H1 (cell line): ENCODE measurements around the gene UBP1. TPM values are rescaled to one million over a fixed set of nuclear protein-coding genes. Genes with fewer than 3 reads are reported as not detected.

Experiments
- CTCF ChIA-PET: fragments of 300-600 bp; sonication (Branson Sonifier 250); formaldehyde crosslinking; loops from one replicate; lab custom pipeline; 2021; ENCODE audit not compliant: partially characterized antibody; lab: Charles Lee
- POLR2A ChIA-PET: fragments of 300-600 bp; sonication (Branson Sonifier 250); formaldehyde crosslinking; loops from one replicate; lab custom pipeline; 2021; ENCODE audit warnings: inconsistent platforms; ENCODE audit not compliant: partially characterized antibody; lab: Charles Lee
- DNase-seq, 2 experiments: peaks; one replicate each; pipeline versions ENCODE4 v3.0.0 to v3.0.0-alpha.2; 2010 to 2022; ENCODE audit warnings: low spot score in 2 of 2, low read depth in 1 of 2, mixed read lengths in 1 of 2
- FAIRE-seq: peaks from 2 replicates; lab custom pipeline; 2011; peaks lifted over from hg19 to GRCh38; lab: Jason Lieb, UNC
- H2AFZ ChIP-seq: 2 replicates; pipeline ENCODE4 v1.8.1; 2012; ENCODE audit warnings: low read length, inconsistent platforms
- H2AK5ac ChIP-seq: 2 replicates; pipeline ENCODE4 v1.6.1; 2013; ENCODE audit warnings: low read depth, low read length
- H2BK120ac ChIP-seq: replicated peaks from 2 replicates; pipeline ENCODE3; 2013; ENCODE audit warnings: low read depth, low read length, inconsistent platforms
- H2BK12ac ChIP-seq: 2 replicates; pipeline ENCODE4 v1.6.1; 2013; ENCODE audit warnings: low read depth, low read length
- H2BK15ac ChIP-seq: 2 replicates; pipeline ENCODE4 v1.6.1; 2013; ENCODE audit warnings: low read length
- H2BK20ac ChIP-seq: 2 replicates; pipeline ENCODE4 v1.6.1; 2013; ENCODE audit warnings: low read length
- H2BK5ac ChIP-seq: 2 replicates; pipeline ENCODE4 v1.6.1; 2013; ENCODE audit warnings: low read depth, low read length
- H3K14ac ChIP-seq: 2 replicates; pipeline ENCODE4 v1.6.1; 2013; ENCODE audit warnings: inconsistent platforms; ENCODE audit not compliant: insufficient read length
- H3K18ac ChIP-seq: 2 replicates; pipeline ENCODE4 v1.6.1; 2013; ENCODE audit warnings: low read length; ENCODE audit errors: extremely low read depth
- H3K23ac ChIP-seq: 2 replicates; pipeline ENCODE4 v1.6.1; 2013; ENCODE audit warnings: inconsistent platforms; ENCODE audit not compliant: insufficient read length
- H3K23me2 ChIP-seq: 2 replicates; pipeline ENCODE4 v1.6.1; 2013; ENCODE audit warnings: low read depth, low read length
- H3K27ac ChIP-seq: 2 replicates; pipeline ENCODE4 v1.6.1; 2011; ENCODE audit warnings: low read depth, low read length, inconsistent platforms
- H3K27me3 ChIP-seq, 4 experiments: replicated peaks in 1 of 4; 1 replicate in 1 of 4; 2 replicates in 3 of 4; pipeline versions ENCODE4 v1.6.1 to v1.8.1; 2011 to 2013; ENCODE audit warnings: low read length in 3 of 4, mild to moderate bottlenecking in 3 of 4, inconsistent platforms in 2 of 4, mixed read lengths in 2 of 4, moderate library complexity in 1 of 4; ENCODE audit not compliant: control insufficient read depth in 3 of 4, insufficient read depth in 3 of 4; ENCODE audit errors: extremely low read depth in 1 of 4
- H3K36me3 ChIP-seq, 4 experiments: 2 replicates each; pipeline versions ENCODE4 v1.6.1 to v1.8.1; 2011 to 2013; ENCODE audit warnings: mild to moderate bottlenecking in 4 of 4, low read length in 3 of 4, moderate library complexity in 2 of 4, control low read depth in 1 of 4, inconsistent platforms in 1 of 4; ENCODE audit not compliant: insufficient read depth in 4 of 4, control insufficient read depth in 2 of 4
- H3K4ac ChIP-seq: replicated peaks from 2 replicates; pipeline ENCODE3; 2013; ENCODE audit warnings: low read length, low read depth, mixed read lengths, inconsistent platforms; ENCODE audit not compliant: insufficient read length
- H3K4me1 ChIP-seq, 4 experiments: replicated peaks in 1 of 4; 1 replicate in 1 of 4; 2 replicates in 3 of 4; pipeline versions ENCODE4 v1.6.1 to v1.8.1; 2011 to 2013; ENCODE audit warnings: low read length in 3 of 4, inconsistent platforms in 2 of 4, mixed read lengths in 1 of 4; ENCODE audit not compliant: insufficient read depth in 4 of 4, control insufficient read depth in 3 of 4
- H3K4me2 ChIP-seq, 2 experiments: 2 replicates each; pipeline versions ENCODE4 v1.6.1 to v1.8.1; 2011 to 2013; ENCODE audit warnings: low read depth in 2 of 2, low read length in 2 of 2, control low read depth in 1 of 2, inconsistent platforms in 1 of 2, mild to moderate bottlenecking in 1 of 2; ENCODE audit not compliant: insufficient read depth in 1 of 2
- H3K4me3 ChIP-seq, 4 experiments: fragments of 200-600, 300-600 bp in 1 of 4; sonication (generic), shearing (Covaris generic), sonication (Bioruptor Twin) in 1 of 4; 2 replicates each; pipeline versions ENCODE4 v1.5.1 to v1.8.1; 2011 to 2016; ENCODE audit warnings: low read length in 4 of 4, low read depth in 3 of 4, control low read depth in 2 of 4, inconsistent platforms in 2 of 4, mild to moderate bottlenecking in 2 of 4, mixed read lengths in 1 of 4, moderate library complexity in 1 of 4; ENCODE audit not compliant: insufficient read depth in 2 of 4; ENCODE audit errors: extremely low read depth in 1 of 4
- H3K56ac ChIP-seq: replicated peaks from 2 replicates; pipeline ENCODE3; 2013; ENCODE audit warnings: low read depth, mild to moderate bottlenecking, mixed read lengths, low read length, inconsistent platforms; ENCODE audit not compliant: insufficient read length
- H3K79me1 ChIP-seq: 2 replicates; pipeline ENCODE4 v1.6.1; 2013; ENCODE audit warnings: low read depth, low read length, control low read depth
- H3K79me2 ChIP-seq, 2 experiments: 2 replicates each; pipeline versions ENCODE4 v1.6.1 to v1.8.1; 2012 to 2013; ENCODE audit warnings: low read length in 2 of 2, mild to moderate bottlenecking in 2 of 2, inconsistent platforms in 1 of 2; ENCODE audit not compliant: insufficient read depth in 2 of 2, control insufficient read depth in 1 of 2
- H3K9ac ChIP-seq, 4 experiments: replicated peaks in 1 of 4; 1 replicate in 1 of 4; 2 replicates in 3 of 4; pipeline versions ENCODE4 v1.6.1 to v1.8.1; 2011 to 2013; ENCODE audit warnings: low read depth in 3 of 4, low read length in 3 of 4, control low read depth in 2 of 4, mild to moderate bottlenecking in 2 of 4, moderate library complexity in 2 of 4, inconsistent platforms in 1 of 4; ENCODE audit errors: extremely low read depth in 1 of 4
- H3K9me3 ChIP-seq, 2 experiments: 2 replicates each; pipeline versions ENCODE4 v1.6.1 to v1.8.1; 2012 to 2013; ENCODE audit warnings: mild to moderate bottlenecking in 2 of 2, moderate library complexity in 2 of 2, control low read depth in 1 of 2, inconsistent platforms in 1 of 2, low read depth in 1 of 2, low read length in 1 of 2, mixed read lengths in 1 of 2; ENCODE audit not compliant: insufficient read depth in 2 of 2
- H4K20me1 ChIP-seq, 2 experiments: replicated peaks in 1 of 2; 2 replicates each; pipeline versions ENCODE3 to v1.8.1; 2011 to 2013; ENCODE audit warnings: inconsistent platforms in 2 of 2, low read length in 2 of 2, mild to moderate bottlenecking in 1 of 2; ENCODE audit not compliant: insufficient read depth in 2 of 2, control insufficient read depth in 1 of 2
- H4K5ac ChIP-seq: 2 replicates; pipeline ENCODE4 v1.6.1; 2013; ENCODE audit warnings: low read length, low read depth, mixed read lengths, inconsistent platforms; ENCODE audit not compliant: insufficient read length
- H4K8ac ChIP-seq: 2 replicates; pipeline ENCODE4 v1.8.0; 2013; ENCODE audit warnings: mild to moderate bottlenecking, moderate library complexity, low read length, inconsistent platforms; ENCODE audit not compliant: insufficient read depth; ENCODE audit errors: extremely low read depth
- H4K91ac ChIP-seq: replicated peaks from 2 replicates; pipeline ENCODE3; 2013; ENCODE audit warnings: low read length, mixed read lengths, inconsistent platforms; ENCODE audit not compliant: insufficient read length
- CBX5 ChIP-seq: fragments of 300-800, 300-1000 bp; sonication (generic); IDR thresholded peaks from 2 replicates; pipeline ENCODE4 v1.7.1; 2016; ENCODE audit warnings: antibody characterized with exemption, low read length, low read depth
- PHF8 ChIP-seq: fragments of 200-600 bp; sonication (generic); conservative IDR thresholded peaks from 2 replicates; pipeline ENCODE4 v1.7.1; 2012; ENCODE audit warnings: low read depth, mild to moderate bottlenecking, inconsistent platforms, low read length, moderate library complexity
- POLR2AphosphoS5 ChIP-seq: IDR thresholded peaks from 2 replicates; pipeline ENCODE4 v1.6.1; 2011; ENCODE audit warnings: low read depth, low read length
- RFX5 ChIP-seq: IDR thresholded peaks from 2 replicates; pipeline ENCODE4 v1.6.1; 2011; ENCODE audit warnings: low read depth, low read length, improper control_type of control experiment, borderline replicate concordance
- SAP30 ChIP-seq: fragments of 300-600 bp; sonication (generic); IDR thresholded peaks from 2 replicates; pipeline ENCODE4 v1.7.1; 2012; ENCODE audit warnings: low read length, moderate library complexity, mild to moderate bottlenecking, inconsistent platforms; ENCODE audit not compliant: insufficient read depth, insufficient replicate concordance
- WGBS, 2 experiments: shearing (Covaris generic) in 1 of 2; methylation state at CpG; one replicate each; pipeline versions ENCODE4 v1.1.6 to v1.1.7; 2013 to 2015; ENCODE audit warnings: low lambda C conversion rate in 2 of 2, mixed read lengths in 2 of 2, inconsistent platforms in 1 of 2, low coverage in 1 of 2, missing lambda C conversion rate in 1 of 2; ENCODE audit not compliant: insufficient replicate concordance in 2 of 2, insufficient coverage in 1 of 2, insufficient read length in 1 of 2; ENCODE audit errors: extremely low coverage in 1 of 2, missing lambda C conversion rate in 1 of 2; 5-methylcytosine and 5-hydroxymethylcytosine counted together
- polyA plus RNA-seq, 7 experiments: library from polyadenylated mRNA; depleted of rRNA in 3 of 7; stranded (reverse) in 5 of 7; unstranded in 2 of 7; fragments of >200 nt in 5 of 7; fragments of 200-250 nt in 2 of 7; gene quantifications; 1 replicate in 5 of 7; 2 replicates in 1 of 7; 4 replicates in 1 of 7; pipeline versions ENCODE4 v1.2.1 to v1.2.3, GENCODE V29; 2011 to 2013; ENCODE audit warnings: missing spikeins in 2 of 7, mixed read lengths in 2 of 7
- total RNA-seq: library from RNA; stranded (reverse); fragmentation: NEBNext Ultra II Directional; extraction: Animal tissue kit (Norgen Biotek cat#: 25700); gene quantifications from 2 replicates; pipeline ENCODE4 v1.2.1, GENCODE V29; 2021

The UBP1 gene
- total and polyA plus RNA-seq, 2 of the 8 experiments (the other 6 are each of a cell fraction or from before 2014, with no cell fraction given), result 47.3 to 71.9 TPM

- DNase-seq (no peak), FAIRE-seq (no peak)
- TF ChIP-seq PHF8 (no peak), RFX5 (no peak), CBX5 (no peak), SAP30 (no peak), POLR2AphosphoS5 (no peak)
- Histone ChIP-seq H3K4me2 (no peak overlapping the region), H3K9ac (no peak overlapping the region), H3K4me1 (no peaks in the 10 kb centered on the region), H2BK5ac (no peak overlapping the region), H4K8ac (no peak overlapping the region), H3K9me3 (no peaks in the 10 kb centered on the region), H4K20me1 (peaks cover 0 to under 1% of the 10 kb centered on the region in 2 experiments), H3K27ac (no peak overlapping the region), H2BK120ac (no peak overlapping the region), H2BK20ac (no peak overlapping the region), H4K91ac (no peak overlapping the region), H3K36me3 (peaks cover 29 to 90% (median 69%) of the 10 kb centered on the region in 4 experiments), H2AK5ac (no peak overlapping the region), H2BK15ac (no peak overlapping the region), H3K4ac (no peak overlapping the region), H2BK12ac (no peak overlapping the region), H3K23ac (no peak overlapping the region), H3K56ac (no peak overlapping the region), H3K79me1 (no peaks in the 10 kb centered on the region), H3K27me3 (no peaks in the 10 kb centered on the region), H2AFZ (no peak overlapping the region), H3K14ac (no peak overlapping the region), H4K5ac (no peak overlapping the region), H3K23me2 (no peaks in the 10 kb centered on the region), H3K18ac (no peak overlapping the region), H3K4me3 (no peak overlapping the region), H3K79me2 (no peaks in the 10 kb centered on the region; a peak in 1 of 4 replicates)
- ChIA-PET POLR2A (interaction anchor here (1.1 to 1.3 kb wide), 2 partner anchors 18 to 25 kb away, joined by 3 to 4 read pairs; no protein-coding TSS in a partner anchor), CTCF (interaction anchor here (1.4 to 1.7 kb wide), 4 partner anchors 12 to 270 kb away, joined by 4 to 6 read pairs (median 4); no protein-coding TSS in a partner anchor)
- WGBS, 2 experiments, result 95% methylated on average over 2 of the region's 2 CpGs; no CpG with 5 or more reads in 1 of the 2 experiments
Observed at GRCh38 chr3:33401781-33402180, 38.4 kb downstream of the UBP1 start.
